IPS DF 6.9 (cell line): ENCODE data around the gene CFAP73.

Experiments used
- DNase-seq: peaks from one replicate; pipeline ENCODE4 v3.0.0-alpha.2; 2013; ENCODE audit warnings: low read depth, low spot score
- H3K27ac ChIP-seq: one replicate; pipeline ENCODE4 v1.5.1; 2013; ENCODE audit warnings: low read length, control low read depth
- H3K27me3 ChIP-seq: 2 replicates; pipeline ENCODE4 v1.6.1; 2013; ENCODE audit warnings: mild to moderate bottlenecking, low read length; ENCODE audit not compliant: control insufficient read depth, insufficient read depth
- H3K36me3 ChIP-seq: 2 replicates; pipeline ENCODE4 v1.6.1; 2013; ENCODE audit warnings: low read length; ENCODE audit not compliant: control insufficient read depth, insufficient read depth
- H3K4me1 ChIP-seq: 2 replicates; pipeline ENCODE4 v1.6.1; 2013; ENCODE audit warnings: low read length; ENCODE audit not compliant: control insufficient read depth, insufficient read depth
- H3K4me3 ChIP-seq: 2 replicates; pipeline ENCODE4 v1.5.1; 2013; ENCODE audit warnings: mild to moderate bottlenecking, low read length
- H3K9me3 ChIP-seq: 2 replicates; pipeline ENCODE4 v1.6.1; 2013; ENCODE audit warnings: low read length, inconsistent platforms; ENCODE audit not compliant: control insufficient read depth, insufficient read depth
- WGBS: extraction: QIAGEN DNeasy Blood & Tissue Kit; methylation state at CpG from one replicate; pipeline ENCODE4 v1.1.7; 2013; ENCODE audit warnings: mixed read lengths, missing lambda C conversion rate; ENCODE audit not compliant: insufficient read length, insufficient coverage; 5-methylcytosine and 5-hydroxymethylcytosine counted together

CFAP73 gene

DNA sequence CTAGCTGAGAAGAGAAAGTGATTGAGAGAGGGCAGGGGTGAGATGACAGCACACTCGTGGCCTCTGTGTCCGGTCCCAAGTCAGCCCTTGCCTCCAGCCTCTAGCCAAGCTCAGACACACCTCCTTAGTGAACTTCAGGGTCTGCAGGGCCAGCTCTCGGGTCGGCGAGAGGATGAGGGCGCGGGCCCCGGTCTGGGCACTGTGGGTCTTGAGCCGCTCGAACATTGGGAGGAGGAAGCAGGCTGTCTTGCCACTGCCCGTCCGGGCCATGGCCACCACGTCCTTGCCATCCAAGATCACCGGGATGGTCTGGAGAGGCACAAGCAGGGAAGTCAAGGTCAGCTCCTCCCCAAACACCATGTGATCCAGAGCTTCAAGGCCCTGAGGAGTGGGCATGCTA lies 29.5 kb downstream of the CFAP73 start:
- peaks cover 43% of the 10 kb centered on the region for H3K36me3 ChIP-seq
- no peak for DNase-seq
- H3K27me3 ChIP-seq = no peaks in the 10 kb centered on the region
- no peak overlapping the region for H3K4me3 ChIP-seq
- no CpG with 5 or more reads among the region's 14 CpGs for WGBS
- H3K4me1 ChIP-seq = no peaks in the 10 kb centered on the region
- H3K9me3 ChIP-seq = no peaks in the 10 kb centered on the region
- H3K27ac ChIP-seq = no peak overlapping the region

GRCh38 chr12:113180333-113180732 lies 30.8 kb downstream of the CFAP73 start:
- Histone ChIP-seq H3K9me3 (no peaks in the 10 kb centered on the region), H3K4me1 (no peaks in the 10 kb centered on the region), H3K27ac (no peak overlapping the region), H3K4me3 (no peak overlapping the region), H3K27me3 (no peaks in the 10 kb centered on the region), H3K36me3 (peaks cover 39% of the 10 kb centered on the region)
- WGBS = no CpG with 5 or more reads among the region's 4 CpGs
- no peak for DNase-seq

- no CpG with 5 or more reads among the region's 3 CpGs for WGBS
- Histone ChIP-seq H3K27ac (no peak overlapping the region), H3K9me3 (no peaks in the 10 kb centered on the region), H3K4me1 (peaks cover 2% of the 10 kb centered on the region; the same call in 1 of the 2 replicates), H3K36me3 (peaks cover 33% of the 10 kb centered on the region), H3K27me3 (no peaks in the 10 kb centered on the region), H3K4me3 (no peak overlapping the region)
- DNase-seq = no peak
These were observed 32.5 kb downstream of the CFAP73 start for GRCh38 chr12:113181975-113182374.

- Histone ChIP-seq H3K36me3 (peaks cover 23% of the 10 kb centered on the region), H3K9me3 (no peaks in the 10 kb centered on the region), H3K27ac (no peak overlapping the region), H3K27me3 (no peaks in the 10 kb centered on the region), H3K4me3 (no peak overlapping the region), H3K4me1 (peaks cover 2% of the 10 kb centered on the region; the same call in 1 of the 2 replicates)
- no CpG with 5 or more reads among the region's 11 CpGs for WGBS
- DNase-seq = no peak
These were observed 33.6 kb downstream of the CFAP73 start for GRCh38 chr12:113183030-113183589.

DNA sequence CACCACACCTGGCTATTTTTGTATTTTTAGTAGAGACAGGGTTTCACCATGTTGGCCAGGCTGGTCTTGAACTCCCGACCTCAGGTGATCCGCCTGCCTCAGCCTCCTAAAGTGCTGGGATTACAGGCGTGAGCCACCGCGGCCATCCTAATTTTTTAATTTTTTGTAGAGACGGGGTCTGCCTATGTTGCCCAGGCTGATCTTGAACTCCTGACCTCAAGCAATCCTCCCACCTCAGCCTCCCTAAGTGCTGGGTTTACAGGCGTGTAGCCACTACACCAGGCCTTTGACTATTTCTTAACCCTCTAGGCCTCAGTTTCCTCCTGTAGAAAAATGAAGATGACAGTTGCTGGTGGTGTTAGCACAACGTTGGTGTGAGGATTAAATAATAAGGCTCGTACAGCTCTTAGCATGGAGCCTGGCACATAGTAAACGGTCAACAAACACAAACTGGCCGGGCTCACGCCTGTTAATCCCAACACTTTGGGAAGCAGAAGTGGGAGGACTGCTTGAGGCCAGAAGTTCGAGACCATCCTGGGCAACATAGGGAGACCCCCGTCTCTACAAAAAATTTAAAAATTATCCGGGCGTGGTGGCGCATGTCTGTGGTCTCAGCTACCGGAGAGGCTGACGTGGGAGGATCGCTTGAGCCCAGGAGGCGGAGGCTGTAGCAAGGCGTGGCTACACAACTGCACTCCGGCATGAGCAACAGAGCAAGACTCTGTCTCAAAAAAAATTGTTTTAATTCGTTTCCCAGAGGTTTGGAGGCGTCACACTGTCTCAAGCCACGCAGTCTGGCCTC lies 34.8 kb downstream of the CFAP73 start:
- Histone ChIP-seq H3K4me1 (peaks cover 2% of the 10 kb centered on the region; the same call in 1 of the 2 replicates), H3K27me3 (no peaks in the 10 kb centered on the region), H3K27ac (no peak overlapping the region), H3K4me3 (peak overlapping the region; percentile 75; the same call in 1 of the 2 replicates), H3K9me3 (no peaks in the 10 kb centered on the region), H3K36me3 (peaks cover 17% of the 10 kb centered on the region)
- DNase-seq = no peak
- WGBS = no CpG with 5 or more reads among the region's 26 CpGs

DNA sequence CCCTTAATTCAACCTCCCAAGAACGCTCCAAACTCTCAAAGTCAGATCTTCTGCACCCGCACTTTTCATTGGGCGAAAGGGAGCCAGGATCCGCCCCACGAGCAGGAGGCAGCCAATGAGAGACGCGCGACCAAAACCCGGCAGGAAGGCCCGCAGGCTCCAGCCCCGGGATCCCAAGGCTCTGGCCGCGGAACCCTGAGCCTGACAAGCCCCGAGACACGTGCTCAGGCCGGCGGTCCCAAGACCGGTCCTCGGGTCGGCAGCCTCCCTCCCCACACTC lies 35.3 kb downstream of the CFAP73 start:
- H3K4me1 ChIP-seq = peaks cover 2% of the 10 kb centered on the region; the same call in 1 of the 2 replicates
- no peaks in the 10 kb centered on the region for H3K9me3 ChIP-seq
- WGBS = no CpG with 5 or more reads among the region's 20 CpGs
- H3K4me3 ChIP-seq = peak overlapping the region; percentile 75; the same call in 1 of the 2 replicates
- no peaks in the 10 kb centered on the region for H3K27me3 ChIP-seq
- DNase-seq = peak; percentile 77
- H3K27ac ChIP-seq = no peak overlapping the region
- H3K36me3 ChIP-seq = peaks cover 12% of the 10 kb centered on the region; the same call in 1 of the 2 replicates

- DNase-seq = peak; percentile 61
- Histone ChIP-seq H3K27me3 (no peaks in the 10 kb centered on the region), H3K9me3 (no peaks in the 10 kb centered on the region), H3K4me3 (peak within 1 kb of the TSS; percentile 75; the same call in 1 of the 2 replicates), H3K27ac (no peak within 1 kb of the TSS), H3K4me1 (peaks cover 2% of the 10 kb centered on the region; the same call in 1 of the 2 replicates), H3K36me3 (peaks cover 6% of the 10 kb centered on the region; the same call in 1 of the 2 replicates)
- no CpG with 5 or more reads among the region's 89 CpGs for WGBS
These were observed 35.9 kb downstream of the CFAP73 start, which contains the start of the genes DDX54 and RITA1 for GRCh38 chr12:113185180-113186032. Gene DDX54, minus strand, starts transcription at chr12:113185478. Its CDS starts 27 bp downstream, at chr12:113185451. Gene RITA1, plus strand, starts transcription at chr12:113185721. Its CDS starts 1,026 bp downstream, at chr12:113186747.

DNA sequence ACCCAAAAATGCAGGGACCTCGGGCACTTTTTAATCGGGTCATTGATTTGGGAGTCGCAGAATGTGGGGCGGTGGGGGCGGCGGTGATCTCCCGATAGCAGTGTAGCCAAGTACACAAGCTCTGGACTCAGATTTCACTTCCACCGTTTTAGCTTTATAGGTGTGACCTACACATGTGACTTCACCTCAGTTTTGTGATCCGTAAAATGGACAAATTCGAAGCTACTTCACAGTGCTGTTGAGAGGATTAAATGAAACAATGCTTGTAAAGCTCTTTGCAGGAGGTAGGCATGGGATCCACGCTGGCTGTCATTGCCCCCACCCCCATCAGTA lies 36.5 kb downstream of the CFAP73 start:
- Histone ChIP-seq H3K36me3 (peaks cover 3% of the 10 kb centered on the region), H3K4me1 (peaks cover 2% of the 10 kb centered on the region; the same call in 1 of the 2 replicates), H3K9me3 (no peaks in the 10 kb centered on the region), H3K4me3 (peak overlapping the region; percentile 75; the same call in 1 of the 2 replicates), H3K27ac (no peak overlapping the region), H3K27me3 (no peaks in the 10 kb centered on the region)
- DNase-seq = no peak
- no CpG with 5 or more reads among the region's 11 CpGs for WGBS

- DNase-seq = no peak
- Histone ChIP-seq H3K27ac (no peak overlapping the region), H3K36me3 (peaks cover 9% of the 10 kb centered on the region)
These were observed 37.3 kb downstream of the CFAP73 start for GRCh38 chr12:113186666-113187325.

DNA sequence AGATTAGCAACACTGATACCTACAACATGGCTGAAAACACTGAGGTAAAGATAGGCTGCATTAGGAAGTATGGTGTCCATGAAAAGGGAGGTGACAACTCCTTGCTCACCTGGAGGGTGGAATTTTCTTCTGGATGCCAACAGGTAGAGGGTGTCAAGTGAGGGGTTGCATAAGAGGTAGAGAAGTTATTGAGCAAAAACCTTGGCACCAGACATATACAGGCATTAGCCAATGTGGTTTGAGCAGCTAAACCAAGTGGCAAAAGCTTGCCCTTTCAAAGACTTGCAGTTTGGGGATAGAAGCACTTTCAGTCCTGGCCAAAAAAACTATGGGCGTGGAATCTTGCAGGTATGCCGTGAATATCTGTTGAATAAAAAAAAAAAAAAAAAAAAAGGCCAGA lies 39.8 kb downstream of the CFAP73 start:
- H3K36me3 ChIP-seq = peaks cover 7% of the 10 kb centered on the region
- DNase-seq = no peak
- WGBS = no CpG with 5 or more reads among the region's 2 CpGs
- no peaks in the 10 kb centered on the region for H3K9me3 ChIP-seq
- H3K27me3 ChIP-seq = no peaks in the 10 kb centered on the region
- H3K27ac ChIP-seq = no peak overlapping the region
- H3K4me1 ChIP-seq = peaks cover 2% of the 10 kb centered on the region; the same call in 1 of the 2 replicates
- H3K4me3 ChIP-seq = no peak overlapping the region

More at GRCh38 chr12:113186666-113187325, 37.3 kb downstream of the CFAP73 start:
- Histone ChIP-seq H3K27me3 (no peaks in the 10 kb centered on the region), H3K9me3 (no peaks in the 10 kb centered on the region), H3K4me3 (no peak overlapping the region), H3K4me1 (peaks cover 2% of the 10 kb centered on the region; the same call in 1 of the 2 replicates)
- WGBS = no CpG with 5 or more reads among the region's 16 CpGs
